K562 (cell line): ENCODE measurements around the gene OR6S1. TPM values are rescaled to one million over a fixed set of nuclear protein-coding genes. Genes with fewer than 3 reads are reported as not detected.

Experiments used
- ATAC-seq: fragments of 200-7000 bp; cut with Tn5 transposase; 3 replicates; pipeline ENCODE4 v1.9.1; 2020; ENCODE audit warnings: moderate library complexity
- BruUV-seq: library from RNA; stranded (reverse); fragments of 400-500 nt; replicated peaks from 2 replicates; lab custom pipeline; 2021; lab: Mats Ljungman, UMichigan
- CTCF ChIA-PET: fragments of 300-600 bp; formaldehyde crosslinking; extraction: SDS; loops from one replicate; lab custom pipeline; 2021; ENCODE audit warnings: low intra/inter-chr PET ratio; lab: Yijun Ruan, JAX
- POLR2A ChIA-PET: fragments of 300-600, 350-650 bp; sonication (Branson Sonifier 250); formaldehyde crosslinking; extraction: SDS; loops from one replicate; lab custom pipeline; 2021; ENCODE audit warnings: antibody characterized with exemption, inconsistent platforms; lab: Yijun Ruan, JAX
- DNase-seq, 4 experiments: peaks; one replicate each; pipeline versions ENCODE4 v3.0.0 to v3.0.0-alpha.2; 2011 to 2018; ENCODE audit warnings: low spot score in 3 of 4, mixed read lengths in 3 of 4; ENCODE audit errors: extremely low read depth in 1 of 4
- FAIRE-seq: peaks from 2 replicates; lab custom pipeline; 2011; peaks lifted over from hg19 to GRCh38; lab: Jason Lieb, UNC
- H2AFZ ChIP-seq: 2 replicates; pipeline ENCODE4 v1.6.0; 2011; ENCODE audit warnings: low read depth, low read length, control low read depth, inconsistent platforms
- H3K27ac ChIP-seq: fragments of 200-600 bp; 3 replicates; pipeline ENCODE4 v1.8.0; 2011; ENCODE audit warnings: low read depth, mild to moderate bottlenecking, control low read depth, inconsistent platforms, low read length, moderate library complexity, mixed read lengths; ENCODE audit errors: extremely low read depth
- H3K27me3 ChIP-seq, 2 experiments: fragments of 300-600 bp in 1 of 2; 2 replicates in 1 of 2; 3 replicates in 1 of 2; pipeline versions ENCODE4 v1.6.0 to v1.8.0; 2011; ENCODE audit warnings: inconsistent platforms in 2 of 2, low read length in 2 of 2, mild to moderate bottlenecking in 1 of 2, mixed read lengths in 1 of 2, moderate library complexity in 1 of 2; ENCODE audit not compliant: control insufficient read depth in 2 of 2, insufficient read depth in 2 of 2
- H3K36me3 ChIP-seq: fragments of 300-600 bp; 3 replicates; pipeline ENCODE4 v1.8.0; 2011; ENCODE audit warnings: mild to moderate bottlenecking, low read length, inconsistent platforms; ENCODE audit not compliant: control insufficient read depth, insufficient read depth
- H3K4me1 ChIP-seq, 2 experiments: fragments of 200-600 bp in 1 of 2; replicated peaks in 1 of 2; 2 replicates in 1 of 2; 3 replicates in 1 of 2; pipeline versions ENCODE4 v1.5.1 to v1.8.0; 2011; ENCODE audit warnings: inconsistent platforms in 2 of 2, low read length in 2 of 2, mild to moderate bottlenecking in 1 of 2, mixed read lengths in 1 of 2, moderate library complexity in 1 of 2; ENCODE audit not compliant: control insufficient read depth in 2 of 2, insufficient read depth in 2 of 2
- H3K4me2 ChIP-seq: 2 replicates; pipeline ENCODE4 v1.6.1; 2011; ENCODE audit warnings: low read length, control low read depth, inconsistent platforms, mixed read lengths; ENCODE audit not compliant: insufficient read depth
- H3K4me3 ChIP-seq: fragments of 200-600 bp; sonication (generic), shearing (Covaris generic); 2 replicates; pipeline ENCODE4 v1.5.1; 2016; ENCODE audit warnings: control low read depth, inconsistent platforms
- H3K79me2 ChIP-seq: fragments of 200-600 bp; 3 replicates; pipeline ENCODE4 v1.8.0; 2011; ENCODE audit warnings: low read length, inconsistent platforms; ENCODE audit not compliant: control insufficient read depth, insufficient read depth
- H3K9ac ChIP-seq, 2 experiments: 2 replicates each; pipeline versions ENCODE4 v1.6.0 to v1.6.1; 2011; ENCODE audit warnings: low read depth in 2 of 2, low read length in 2 of 2, control low read depth in 1 of 2, inconsistent platforms in 1 of 2, mild to moderate bottlenecking in 1 of 2, mixed read lengths in 1 of 2; ENCODE audit not compliant: insufficient read depth in 1 of 2
- H3K9me1 ChIP-seq: one replicate; pipeline ENCODE4 v1.6.0; 2011; ENCODE audit warnings: inconsistent platforms, mild to moderate bottlenecking, low read length, moderate library complexity; ENCODE audit not compliant: control insufficient read depth, insufficient read depth
- H3K9me3 ChIP-seq: replicated peaks from 2 replicates; pipeline ENCODE4 v1.5.1; 2011; ENCODE audit warnings: low read depth, low read length, inconsistent platforms; ENCODE audit not compliant: control insufficient read depth, insufficient read depth
- H4K20me1 ChIP-seq: replicated peaks from 2 replicates; pipeline ENCODE4 v1.6.1; 2011; ENCODE audit warnings: low read length, inconsistent platforms, mixed read lengths; ENCODE audit not compliant: control insufficient read depth, insufficient read depth
- DDX20 ChIP-seq: fragments of 450-650 bp; IDR thresholded peaks from 2 replicates; pipeline ENCODE4 v1.6.1; 2016; ENCODE audit warnings: missing genetic modification characterization, low read depth, mild to moderate bottlenecking, missing compliant biosample characterization, moderate library complexity
- FOXK2 ChIP-seq, 2 experiments: fragments of 450-650 bp; IDR thresholded peaks in 1 of 2; conservative IDR thresholded peaks in 1 of 2; 2 replicates each; pipeline ENCODE4 v1.6.1; 2016; ENCODE audit warnings: low read depth in 2 of 2, mild to moderate bottlenecking in 1 of 2
- LCOR ChIP-seq: sonication (generic); formaldehyde crosslinking; IDR thresholded peaks from 2 replicates; pipeline ENCODE4 v1.8.0; 2022; ENCODE audit warnings: mild to moderate bottlenecking, missing genetic modification reagents
- POLR2H ChIP-seq: IDR thresholded peaks from 2 replicates; pipeline ENCODE4 v1.6.1; 2016; ENCODE audit warnings: missing genetic modification characterization, low read depth, mild to moderate bottlenecking, control low read depth, missing compliant biosample characterization, moderate library complexity
- POLR3A ChIP-seq: IDR thresholded peaks from 2 replicates; pipeline ENCODE4 v1.6.1; 2011; ENCODE audit warnings: borderline replicate concordance, mild to moderate bottlenecking, moderate library complexity; ENCODE audit not compliant: insufficient read length, insufficient read depth; ENCODE audit errors: extremely low read depth
- TBP ChIP-seq: optimal IDR thresholded peaks from 2 replicates; pipeline ENCODE3; 2011; ENCODE audit warnings: low read depth, low read length, improper control_type of control experiment
- WGBS: fragments of 100-300 bp; shearing (Covaris generic); methylation state at CpG from one replicate; pipeline ENCODE4 v1.1.6; 2016; ENCODE audit warnings: low coverage, mixed read lengths; ENCODE audit not compliant: insufficient coverage; ENCODE audit errors: missing lambda C conversion rate; 5-methylcytosine and 5-hydroxymethylcytosine counted together
- in situ Hi-C: fragments of 300-500 bp; cut with MboI; formaldehyde crosslinking; loops from 4 replicates; pipeline ENCODE4 v1.15.0; 2018; ENCODE audit warnings: inconsistent platforms, mixed read lengths
- intact Hi-C: fragments of 100-400 bp; cut with micrococcal nuclease; formaldehyde crosslinking; loops from 2 replicates; pipeline ENCODE4 v1.14.2; 2022
- polyA plus RNA-seq, 8 experiments: library from polyadenylated mRNA; depleted of rRNA in 4 of 8; stranded (reverse) in 5 of 8; unstranded in 3 of 8; fragments of >200 nt; fragmentation: Nextera tagmentation in 2 of 8; fragmentation: Illumina TruSeq in 1 of 8; extraction: Ambion mirVana in 2 of 8; extraction: Trizol in 1 of 8; gene quantifications; 2 replicates each; pipeline versions ENCODE4 v1.2.1 to v1.2.3, GENCODE V29; 2011 to 2014; ENCODE audit warnings: inconsistent platforms in 1 of 8, missing spikeins in 1 of 8
- total RNA-seq, 7 experiments: library from RNA; depleted of rRNA in 6 of 7; stranded (reverse); fragments of >200 nt in 6 of 7; fragmentation: Illumina TruSeq in 2 of 7; extraction: Trizol in 2 of 7; gene quantifications; 2 replicates each; pipeline versions ENCODE4 v1.2.1 to v1.2.3, GENCODE V29; 2011 to 2021; ENCODE audit warnings: low replicate concordance in 1 of 7
- TF ChIP-seq, protein P1 (sequence below), 3 experiments: IDR thresholded peaks in 2 of 3; conservative IDR thresholded peaks in 1 of 3; 2 replicates each; pipeline ENCODE4 v1.5.1; 2011 to 2012; ENCODE audit warnings: low read length in 3 of 3, mild to moderate bottlenecking in 3 of 3, control low read depth in 2 of 3, improper control_type of control experiment in 1 of 3, inconsistent platforms in 1 of 3, low read depth in 1 of 3, mixed read lengths in 1 of 3, moderate library complexity in 1 of 3; ENCODE audit not compliant: insufficient read depth in 2 of 3

Gene OR6S1
- total and polyA plus RNA-seq, 9 of the 15 experiments (the other 6 are each of a cell fraction or from before 2014, with no cell fraction given) = not detected

DNA sequence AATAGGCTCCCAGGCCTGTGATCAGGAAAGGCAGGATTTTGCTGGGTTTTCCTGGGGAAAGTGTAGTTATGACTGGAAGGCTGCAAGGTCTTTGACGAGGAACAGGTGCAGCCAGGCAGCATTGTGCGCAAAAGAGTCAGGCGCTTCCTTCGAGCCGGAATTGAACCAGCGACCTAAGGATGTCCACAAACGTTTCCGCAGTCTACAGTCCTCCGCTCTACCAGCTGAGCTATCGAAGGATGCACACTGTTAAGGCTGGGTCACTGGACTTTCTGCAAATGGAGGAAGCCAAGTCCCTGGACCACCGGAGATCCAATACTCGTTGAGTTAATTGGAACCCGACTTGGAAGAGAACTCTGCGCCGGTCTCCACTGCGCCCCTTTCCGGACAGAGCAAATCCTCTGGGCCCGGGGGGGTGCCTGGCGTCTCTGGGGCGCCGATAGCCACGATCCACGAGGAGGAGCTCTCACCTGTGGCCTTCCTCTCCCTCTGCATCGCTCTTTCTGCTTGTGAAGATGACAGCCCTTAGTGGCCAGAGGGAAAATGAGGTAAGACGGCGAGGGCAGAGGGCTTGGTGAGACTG lies 18.4 kb upstream of the OR6S1 start:
- Histone ChIP-seq H3K79me2 (no peaks in the 10 kb centered on the region), H3K9me3 (no peaks in the 10 kb centered on the region), H2AFZ (no peak overlapping the region), H3K27ac (no peak overlapping the region), H3K9ac (no peak overlapping the region; a peak in 1 of 4 replicates), H3K27me3 (peaks cover 0 to 31% of the 10 kb centered on the region in 2 experiments; a peak in 2 of 5 replicates), H3K4me2 (peak overlapping the region; percentile 37), H3K9me1 (no peaks in the 10 kb centered on the region), H4K20me1 (peaks cover 7% of the 10 kb centered on the region; the same call in 1 of the 2 replicates), H3K4me3 (no peak overlapping the region), H3K4me1 (peaks cover 11 to 17% of the 10 kb centered on the region in 2 experiments; a peak in 3 of 5 replicates), H3K36me3 (no peaks in the 10 kb centered on the region)
- no TSS peak for BruUV-seq
- WGBS = 20% methylated on average over 15 of the region's 26 CpGs
- TF ChIP-seq, protein P1, sequence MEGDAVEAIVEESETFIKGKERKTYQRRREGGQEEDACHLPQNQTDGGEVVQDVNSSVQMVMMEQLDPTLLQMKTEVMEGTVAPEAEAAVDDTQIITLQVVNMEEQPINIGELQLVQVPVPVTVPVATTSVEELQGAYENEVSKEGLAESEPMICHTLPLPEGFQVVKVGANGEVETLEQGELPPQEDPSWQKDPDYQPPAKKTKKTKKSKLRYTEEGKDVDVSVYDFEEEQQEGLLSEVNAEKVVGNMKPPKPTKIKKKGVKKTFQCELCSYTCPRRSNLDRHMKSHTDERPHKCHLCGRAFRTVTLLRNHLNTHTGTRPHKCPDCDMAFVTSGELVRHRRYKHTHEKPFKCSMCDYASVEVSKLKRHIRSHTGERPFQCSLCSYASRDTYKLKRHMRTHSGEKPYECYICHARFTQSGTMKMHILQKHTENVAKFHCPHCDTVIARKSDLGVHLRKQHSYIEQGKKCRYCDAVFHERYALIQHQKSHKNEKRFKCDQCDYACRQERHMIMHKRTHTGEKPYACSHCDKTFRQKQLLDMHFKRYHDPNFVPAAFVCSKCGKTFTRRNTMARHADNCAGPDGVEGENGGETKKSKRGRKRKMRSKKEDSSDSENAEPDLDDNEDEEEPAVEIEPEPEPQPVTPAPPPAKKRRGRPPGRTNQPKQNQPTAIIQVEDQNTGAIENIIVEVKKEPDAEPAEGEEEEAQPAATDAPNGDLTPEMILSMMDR (IDR thresholded peaks at IDR 0.05 in 2 of 3, conservative IDR thresholded peaks at IDR 0.05 in 1 of 3; ENCODE audit: insufficient read depth in 2 of 3, low read depth in 1 of 3, low read length in 3 of 3) = 0 out of 6 replicates have a peak, but pooled peaks of 1 of the 3 experiments have one; percentile 11
- TF ChIP-seq POLR2H (tag) (peak; percentile 57; the same call in 1 of the 2 replicates), DDX20 (tag) (no peak), TBP (peak; percentile 94), LCOR (CRISPR knock-in tag) (no peak), POLR3A (peak; percentile 71), FOXK2 (conservative IDR thresholded peaks at IDR 0.05 in 1 of 2, IDR thresholded peaks at IDR 0.05 in 1 of 2; ENCODE audit: low read depth in 2 of 2) (no peak)
- DNase-seq (no peak), ATAC-seq (no peak), FAIRE-seq (no peak)
- ChIA-PET CTCF (interaction anchor here (0.7 to 1.4 kb wide), 2 partner anchors 27 to 31 kb away, joined by 3 to 5 read pairs; no protein-coding TSS in a partner anchor), POLR2A (interaction anchor here (0.6 kb wide), 1 partner anchor 49 kb away, joined by 3 read pairs; no protein-coding TSS in a partner anchor)
- intact Hi-C loops = loop anchor here (5.0 kb wide), 1 partner anchor 32 kb away; no protein-coding TSS in a partner anchor
- in situ Hi-C loops = no loop called here
